Gastrocnemius medialis (tissue), 4 donors: Measurements from ENCODE around the gene AGXT2.

Source experiments
- POLR2A ChIP-seq, 2 donors: fragments of 450-650 bp; IDR thresholded peaks; one replicate each; pipeline ENCODE4 v1.6.1; 2017; ENCODE audit warnings: antibody characterized with exemption in 2 of 2, mild to moderate bottlenecking in 2 of 2, moderate library complexity in 2 of 2
- TF ChIP-seq, protein P1 (sequence below), 5 experiments: fragments of 450-650 bp in 3 of 5; fragments of 200-600 bp in 2 of 5; sonication (generic) in 2 of 5; IDR thresholded peaks in 4 of 5; conservative IDR thresholded peaks in 1 of 5; 1 replicate in 4 of 5; 2 replicates in 1 of 5; pipeline ENCODE4 v1.5.1; 2016 to 2019; ENCODE audit warnings: antibody characterized with exemption in 5 of 5, mild to moderate bottlenecking in 3 of 5, moderate library complexity in 3 of 5

DNA sequence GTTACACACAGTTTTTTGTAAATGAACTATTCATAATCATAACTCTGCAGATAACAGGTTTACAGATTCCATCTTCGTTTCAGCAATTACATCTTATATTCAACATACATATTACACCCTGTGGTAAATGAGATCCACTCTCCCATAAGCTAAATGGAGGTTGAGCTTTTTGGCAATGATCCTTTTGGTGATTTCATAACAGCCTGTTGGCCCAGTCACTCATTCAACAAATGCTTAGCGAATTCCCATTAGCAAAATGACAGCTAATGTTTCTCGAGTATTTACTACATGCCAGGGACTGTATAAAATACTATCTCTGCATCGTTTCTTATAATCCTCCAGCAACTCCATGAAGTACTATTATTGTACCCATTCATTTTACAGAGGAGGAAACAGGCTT, 25.4 kb upstream of the AGXT2 start:
- TF ChIP-seq, protein P1, sequence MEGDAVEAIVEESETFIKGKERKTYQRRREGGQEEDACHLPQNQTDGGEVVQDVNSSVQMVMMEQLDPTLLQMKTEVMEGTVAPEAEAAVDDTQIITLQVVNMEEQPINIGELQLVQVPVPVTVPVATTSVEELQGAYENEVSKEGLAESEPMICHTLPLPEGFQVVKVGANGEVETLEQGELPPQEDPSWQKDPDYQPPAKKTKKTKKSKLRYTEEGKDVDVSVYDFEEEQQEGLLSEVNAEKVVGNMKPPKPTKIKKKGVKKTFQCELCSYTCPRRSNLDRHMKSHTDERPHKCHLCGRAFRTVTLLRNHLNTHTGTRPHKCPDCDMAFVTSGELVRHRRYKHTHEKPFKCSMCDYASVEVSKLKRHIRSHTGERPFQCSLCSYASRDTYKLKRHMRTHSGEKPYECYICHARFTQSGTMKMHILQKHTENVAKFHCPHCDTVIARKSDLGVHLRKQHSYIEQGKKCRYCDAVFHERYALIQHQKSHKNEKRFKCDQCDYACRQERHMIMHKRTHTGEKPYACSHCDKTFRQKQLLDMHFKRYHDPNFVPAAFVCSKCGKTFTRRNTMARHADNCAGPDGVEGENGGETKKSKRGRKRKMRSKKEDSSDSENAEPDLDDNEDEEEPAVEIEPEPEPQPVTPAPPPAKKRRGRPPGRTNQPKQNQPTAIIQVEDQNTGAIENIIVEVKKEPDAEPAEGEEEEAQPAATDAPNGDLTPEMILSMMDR (IDR thresholded peaks at IDR 0.05 in 4 of 5, conservative IDR thresholded peaks at IDR 0.05 in 1 of 5): no peak
- TF ChIP-seq POLR2A (IDR thresholded peaks at IDR 0.05): no peak
